Limb (tissue), 2 donors: ENCODE measurements around the gene RIMS4.

Source experiments
- DNase-seq, 2 donors: peaks; one replicate each; pipeline ENCODE4 v3.0.0-alpha.2; 2016; ENCODE audit errors: extremely low spot score in 2 of 2

The RIMS4 gene

GRCh38 chr20:44703183-44703925 lies 107.0 kb downstream of the RIMS4 start:
- DNase-seq, result peak in 1 of 2 donors; percentile 9

GRCh38 chr20:44702776-44703175 lies 107.6 kb downstream of the RIMS4 start:
- peak; percentile 47 to 70 for DNase-seq

GRCh38 chr20:44701858-44702256 lies 108.5 kb downstream of the RIMS4 start:
- no peak for DNase-seq
